H1 (cell line): ENCODE measurements around the gene DMRT1. TPM values are rescaled to one million over a fixed set of nuclear protein-coding genes. Genes with fewer than 3 reads are reported as not detected.

ENCODE experiments used
- CTCF ChIA-PET: fragments of 300-600 bp; sonication (Branson Sonifier 250); formaldehyde crosslinking; loops from one replicate; lab custom pipeline; 2021; ENCODE audit not compliant: partially characterized antibody; lab: Charles Lee
- POLR2A ChIA-PET: fragments of 300-600 bp; sonication (Branson Sonifier 250); formaldehyde crosslinking; loops from one replicate; lab custom pipeline; 2021; ENCODE audit warnings: inconsistent platforms; ENCODE audit not compliant: partially characterized antibody; lab: Charles Lee
- DNase-seq, 2 experiments: peaks; one replicate each; pipeline versions ENCODE4 v3.0.0 to v3.0.0-alpha.2; 2010 to 2022; ENCODE audit warnings: low spot score in 2 of 2, low read depth in 1 of 2, mixed read lengths in 1 of 2
- FAIRE-seq: peaks from 2 replicates; lab custom pipeline; 2011; peaks lifted over from hg19 to GRCh38; lab: Jason Lieb, UNC
- H2AFZ ChIP-seq: 2 replicates; pipeline ENCODE4 v1.8.1; 2012; ENCODE audit warnings: low read length, inconsistent platforms
- H2AK5ac ChIP-seq: 2 replicates; pipeline ENCODE4 v1.6.1; 2013; ENCODE audit warnings: low read depth, low read length
- H2BK120ac ChIP-seq: replicated peaks from 2 replicates; pipeline ENCODE3; 2013; ENCODE audit warnings: low read depth, low read length, inconsistent platforms
- H2BK12ac ChIP-seq: 2 replicates; pipeline ENCODE4 v1.6.1; 2013; ENCODE audit warnings: low read depth, low read length
- H2BK15ac ChIP-seq: 2 replicates; pipeline ENCODE4 v1.6.1; 2013; ENCODE audit warnings: low read length
- H2BK20ac ChIP-seq: 2 replicates; pipeline ENCODE4 v1.6.1; 2013; ENCODE audit warnings: low read length
- H2BK5ac ChIP-seq: 2 replicates; pipeline ENCODE4 v1.6.1; 2013; ENCODE audit warnings: low read depth, low read length
- H3K14ac ChIP-seq: 2 replicates; pipeline ENCODE4 v1.6.1; 2013; ENCODE audit warnings: inconsistent platforms; ENCODE audit not compliant: insufficient read length
- H3K18ac ChIP-seq: 2 replicates; pipeline ENCODE4 v1.6.1; 2013; ENCODE audit warnings: low read length; ENCODE audit errors: extremely low read depth
- H3K23ac ChIP-seq: 2 replicates; pipeline ENCODE4 v1.6.1; 2013; ENCODE audit warnings: inconsistent platforms; ENCODE audit not compliant: insufficient read length
- H3K23me2 ChIP-seq: 2 replicates; pipeline ENCODE4 v1.6.1; 2013; ENCODE audit warnings: low read depth, low read length
- H3K27ac ChIP-seq: 2 replicates; pipeline ENCODE4 v1.6.1; 2011; ENCODE audit warnings: low read depth, low read length, inconsistent platforms
- H3K27me3 ChIP-seq, 4 experiments: replicated peaks in 1 of 4; 1 replicate in 1 of 4; 2 replicates in 3 of 4; pipeline versions ENCODE4 v1.6.1 to v1.8.1; 2011 to 2013; ENCODE audit warnings: low read length in 3 of 4, mild to moderate bottlenecking in 3 of 4, inconsistent platforms in 2 of 4, mixed read lengths in 2 of 4, moderate library complexity in 1 of 4; ENCODE audit not compliant: control insufficient read depth in 3 of 4, insufficient read depth in 3 of 4; ENCODE audit errors: extremely low read depth in 1 of 4
- H3K36me3 ChIP-seq, 4 experiments: 2 replicates each; pipeline versions ENCODE4 v1.6.1 to v1.8.1; 2011 to 2013; ENCODE audit warnings: mild to moderate bottlenecking in 4 of 4, low read length in 3 of 4, moderate library complexity in 2 of 4, control low read depth in 1 of 4, inconsistent platforms in 1 of 4; ENCODE audit not compliant: insufficient read depth in 4 of 4, control insufficient read depth in 2 of 4
- H3K4ac ChIP-seq: replicated peaks from 2 replicates; pipeline ENCODE3; 2013; ENCODE audit warnings: low read length, low read depth, mixed read lengths, inconsistent platforms; ENCODE audit not compliant: insufficient read length
- H3K4me1 ChIP-seq, 4 experiments: replicated peaks in 1 of 4; 1 replicate in 1 of 4; 2 replicates in 3 of 4; pipeline versions ENCODE4 v1.6.1 to v1.8.1; 2011 to 2013; ENCODE audit warnings: low read length in 3 of 4, inconsistent platforms in 2 of 4, mixed read lengths in 1 of 4; ENCODE audit not compliant: insufficient read depth in 4 of 4, control insufficient read depth in 3 of 4
- H3K4me2 ChIP-seq, 2 experiments: 2 replicates each; pipeline versions ENCODE4 v1.6.1 to v1.8.1; 2011 to 2013; ENCODE audit warnings: low read depth in 2 of 2, low read length in 2 of 2, control low read depth in 1 of 2, inconsistent platforms in 1 of 2, mild to moderate bottlenecking in 1 of 2; ENCODE audit not compliant: insufficient read depth in 1 of 2
- H3K4me3 ChIP-seq, 4 experiments: fragments of 200-600, 300-600 bp in 1 of 4; sonication (generic), shearing (Covaris generic), sonication (Bioruptor Twin) in 1 of 4; 2 replicates each; pipeline versions ENCODE4 v1.5.1 to v1.8.1; 2011 to 2016; ENCODE audit warnings: low read length in 4 of 4, low read depth in 3 of 4, control low read depth in 2 of 4, inconsistent platforms in 2 of 4, mild to moderate bottlenecking in 2 of 4, mixed read lengths in 1 of 4, moderate library complexity in 1 of 4; ENCODE audit not compliant: insufficient read depth in 2 of 4; ENCODE audit errors: extremely low read depth in 1 of 4
- H3K56ac ChIP-seq: replicated peaks from 2 replicates; pipeline ENCODE3; 2013; ENCODE audit warnings: low read depth, mild to moderate bottlenecking, mixed read lengths, low read length, inconsistent platforms; ENCODE audit not compliant: insufficient read length
- H3K79me1 ChIP-seq: 2 replicates; pipeline ENCODE4 v1.6.1; 2013; ENCODE audit warnings: low read depth, low read length, control low read depth
- H3K79me2 ChIP-seq, 2 experiments: 2 replicates each; pipeline versions ENCODE4 v1.6.1 to v1.8.1; 2012 to 2013; ENCODE audit warnings: low read length in 2 of 2, mild to moderate bottlenecking in 2 of 2, inconsistent platforms in 1 of 2; ENCODE audit not compliant: insufficient read depth in 2 of 2, control insufficient read depth in 1 of 2
- H3K9ac ChIP-seq, 4 experiments: replicated peaks in 1 of 4; 1 replicate in 1 of 4; 2 replicates in 3 of 4; pipeline versions ENCODE4 v1.6.1 to v1.8.1; 2011 to 2013; ENCODE audit warnings: low read depth in 3 of 4, low read length in 3 of 4, control low read depth in 2 of 4, mild to moderate bottlenecking in 2 of 4, moderate library complexity in 2 of 4, inconsistent platforms in 1 of 4; ENCODE audit errors: extremely low read depth in 1 of 4
- H3K9me3 ChIP-seq, 2 experiments: 2 replicates each; pipeline versions ENCODE4 v1.6.1 to v1.8.1; 2012 to 2013; ENCODE audit warnings: mild to moderate bottlenecking in 2 of 2, moderate library complexity in 2 of 2, control low read depth in 1 of 2, inconsistent platforms in 1 of 2, low read depth in 1 of 2, low read length in 1 of 2, mixed read lengths in 1 of 2; ENCODE audit not compliant: insufficient read depth in 2 of 2
- H4K20me1 ChIP-seq, 2 experiments: replicated peaks in 1 of 2; 2 replicates each; pipeline versions ENCODE3 to v1.8.1; 2011 to 2013; ENCODE audit warnings: inconsistent platforms in 2 of 2, low read length in 2 of 2, mild to moderate bottlenecking in 1 of 2; ENCODE audit not compliant: insufficient read depth in 2 of 2, control insufficient read depth in 1 of 2
- H4K5ac ChIP-seq: 2 replicates; pipeline ENCODE4 v1.6.1; 2013; ENCODE audit warnings: low read length, low read depth, mixed read lengths, inconsistent platforms; ENCODE audit not compliant: insufficient read length
- H4K8ac ChIP-seq: 2 replicates; pipeline ENCODE4 v1.8.0; 2013; ENCODE audit warnings: mild to moderate bottlenecking, moderate library complexity, low read length, inconsistent platforms; ENCODE audit not compliant: insufficient read depth; ENCODE audit errors: extremely low read depth
- H4K91ac ChIP-seq: replicated peaks from 2 replicates; pipeline ENCODE3; 2013; ENCODE audit warnings: low read length, mixed read lengths, inconsistent platforms; ENCODE audit not compliant: insufficient read length
- HDAC2 ChIP-seq, 2 experiments: fragments of 300-600 bp in 1 of 2; sonication (generic) in 1 of 2; IDR thresholded peaks; 2 replicates each; pipeline ENCODE4 v1.6.1; 2011 to 2012; ENCODE audit warnings: low read depth in 2 of 2, low read length in 2 of 2, mild to moderate bottlenecking in 2 of 2, moderate library complexity in 2 of 2, borderline replicate concordance in 1 of 2, inconsistent platforms in 1 of 2
- KDM5A ChIP-seq: fragments of 200-600 bp; IDR thresholded peaks from 2 replicates; pipeline ENCODE4 v1.7.1; 2012; ENCODE audit warnings: mild to moderate bottlenecking, low read length, inconsistent platforms, mixed read lengths
- MAFK ChIP-seq: IDR thresholded peaks from 2 replicates; pipeline ENCODE4 v1.6.1; 2012; ENCODE audit warnings: low read depth, mild to moderate bottlenecking, improper control_type of control experiment, low read length
- RAD21 ChIP-seq, 2 experiments: IDR thresholded peaks in 1 of 2; conservative IDR thresholded peaks in 1 of 2; 2 replicates each; pipeline ENCODE4 v1.6.1; 2011; ENCODE audit warnings: low read depth in 2 of 2, low read length in 2 of 2, improper control_type of control experiment in 1 of 2, inconsistent platforms in 1 of 2, mild to moderate bottlenecking in 1 of 2, moderate library complexity in 1 of 2
- RFX5 ChIP-seq: IDR thresholded peaks from 2 replicates; pipeline ENCODE4 v1.6.1; 2011; ENCODE audit warnings: low read depth, low read length, improper control_type of control experiment, borderline replicate concordance
- RNF2 ChIP-seq: fragments of 200-900, 300-1000 bp; sonication (generic); IDR thresholded peaks from 2 replicates; pipeline ENCODE4 v1.7.1; 2016; ENCODE audit warnings: borderline replicate concordance, low read depth, mild to moderate bottlenecking, antibody characterized with exemption, low read length; ENCODE audit not compliant: poor library complexity, severe bottlenecking; ENCODE audit errors: missing control alignments
- SIX5 ChIP-seq: IDR thresholded peaks from 2 replicates; pipeline ENCODE4 v1.6.1; 2011; ENCODE audit warnings: mild to moderate bottlenecking, low read depth, low read length
- TCF12 ChIP-seq: IDR thresholded peaks from 2 replicates; pipeline ENCODE4 v1.6.1; 2011; ENCODE audit warnings: low read depth, mild to moderate bottlenecking, low read length
- WGBS, 2 experiments: shearing (Covaris generic) in 1 of 2; methylation state at CpG; one replicate each; pipeline versions ENCODE4 v1.1.6 to v1.1.7; 2013 to 2015; ENCODE audit warnings: low lambda C conversion rate in 2 of 2, mixed read lengths in 2 of 2, inconsistent platforms in 1 of 2, low coverage in 1 of 2, missing lambda C conversion rate in 1 of 2; ENCODE audit not compliant: insufficient replicate concordance in 2 of 2, insufficient coverage in 1 of 2, insufficient read length in 1 of 2; ENCODE audit errors: extremely low coverage in 1 of 2, missing lambda C conversion rate in 1 of 2; 5-methylcytosine and 5-hydroxymethylcytosine counted together
- polyA plus RNA-seq, 7 experiments: library from polyadenylated mRNA; depleted of rRNA in 3 of 7; stranded (reverse) in 5 of 7; unstranded in 2 of 7; fragments of >200 nt in 5 of 7; fragments of 200-250 nt in 2 of 7; gene quantifications; 1 replicate in 5 of 7; 2 replicates in 1 of 7; 4 replicates in 1 of 7; pipeline versions ENCODE4 v1.2.1 to v1.2.3, GENCODE V29; 2011 to 2013; ENCODE audit warnings: missing spikeins in 2 of 7, mixed read lengths in 2 of 7
- total RNA-seq: library from RNA; stranded (reverse); fragmentation: NEBNext Ultra II Directional; extraction: Animal tissue kit (Norgen Biotek cat#: 25700); gene quantifications from 2 replicates; pipeline ENCODE4 v1.2.1, GENCODE V29; 2021
- TF ChIP-seq, protein P1 (sequence below): IDR thresholded peaks from 2 replicates; pipeline ENCODE4 v1.6.1; 2012; ENCODE audit warnings: low read length, inconsistent platforms
- TF ChIP-seq, protein P2 (sequence below): IDR thresholded peaks from 2 replicates; pipeline ENCODE4 v1.6.1; 2011; ENCODE audit warnings: low read depth, mild to moderate bottlenecking, low read length; ENCODE audit not compliant: insufficient read depth

The DMRT1 gene
- total and polyA plus RNA-seq, 2 of the 8 experiments (the other 6 are each of a cell fraction or from before 2014, with no cell fraction given): 0.15 TPM; not detected in 1

DNA sequence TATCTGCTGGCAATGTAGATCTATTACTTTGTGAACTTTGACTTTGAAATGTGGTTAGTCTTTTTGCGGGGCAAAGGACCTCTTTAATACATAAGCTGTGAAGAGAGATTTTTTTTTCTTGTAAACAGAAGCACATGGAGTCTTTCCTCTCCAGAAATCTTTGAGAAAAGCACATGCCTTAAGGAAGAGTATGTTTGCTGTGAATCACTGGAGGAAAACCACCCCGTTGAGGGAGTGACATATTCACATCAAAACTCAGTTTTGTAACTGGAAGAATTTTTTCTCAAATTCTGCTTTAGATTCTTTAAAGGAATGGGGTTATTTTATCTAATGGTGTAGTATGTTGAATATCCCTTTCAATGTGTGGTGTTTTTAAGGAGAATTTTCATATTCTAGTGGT is 138.5 kb downstream of the DMRT1 start:
- CTCF ChIA-PET: interaction anchor here (0.6 to 7.5 kb wide), 8 partner anchors 9 to 1107 kb away, joined by 3 to 108 read pairs (median 3); no protein-coding TSS in a partner anchor
- TF ChIP-seq MAFK: no peak
- no peak for TF ChIP-seq SIX5
- TF ChIP-seq RAD21 (IDR thresholded peaks at IDR 0.05 in 1 of 2, conservative IDR thresholded peaks at IDR 0.05 in 1 of 2; ENCODE audit: low read depth in 2 of 2, low read length in 2 of 2): no peak
- no peak for TF ChIP-seq RNF2
- TF ChIP-seq KDM5A: no peak
- TF ChIP-seq, protein P1, sequence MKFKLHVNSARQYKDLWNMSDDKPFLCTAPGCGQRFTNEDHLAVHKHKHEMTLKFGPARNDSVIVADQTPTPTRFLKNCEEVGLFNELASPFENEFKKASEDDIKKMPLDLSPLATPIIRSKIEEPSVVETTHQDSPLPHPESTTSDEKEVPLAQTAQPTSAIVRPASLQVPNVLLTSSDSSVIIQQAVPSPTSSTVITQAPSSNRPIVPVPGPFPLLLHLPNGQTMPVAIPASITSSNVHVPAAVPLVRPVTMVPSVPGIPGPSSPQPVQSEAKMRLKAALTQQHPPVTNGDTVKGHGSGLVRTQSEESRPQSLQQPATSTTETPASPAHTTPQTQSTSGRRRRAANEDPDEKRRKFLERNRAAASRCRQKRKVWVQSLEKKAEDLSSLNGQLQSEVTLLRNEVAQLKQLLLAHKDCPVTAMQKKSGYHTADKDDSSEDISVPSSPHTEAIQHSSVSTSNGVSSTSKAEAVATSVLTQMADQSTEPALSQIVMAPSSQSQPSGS: no peak
- no peak for TF ChIP-seq HDAC2 (IDR thresholded peaks at IDR 0.05; ENCODE audit: borderline replicate concordance in 1 of 2, low read depth in 2 of 2, low read length in 2 of 2)
- no peak for TF ChIP-seq RFX5
- TF ChIP-seq, protein P2, sequence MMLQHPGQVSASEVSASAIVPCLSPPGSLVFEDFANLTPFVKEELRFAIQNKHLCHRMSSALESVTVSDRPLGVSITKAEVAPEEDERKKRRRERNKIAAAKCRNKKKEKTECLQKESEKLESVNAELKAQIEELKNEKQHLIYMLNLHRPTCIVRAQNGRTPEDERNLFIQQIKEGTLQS: no peak
- no peak for TF ChIP-seq TCF12

More for the DNA sequence above, 138.5 kb downstream of the DMRT1 start:
- H3K4me2 ChIP-seq: no peak overlapping the region
- no peak overlapping the region for H2BK120ac ChIP-seq
- H4K8ac ChIP-seq: no peak overlapping the region
- H3K14ac ChIP-seq: no peak overlapping the region
- FAIRE-seq (no peak), DNase-seq (no peak)
- no peak overlapping the region for H3K4me3 ChIP-seq
- H2BK20ac ChIP-seq: no peak overlapping the region
- no peak overlapping the region for H3K9ac ChIP-seq
- no peaks in the 10 kb centered on the region for H3K79me1 ChIP-seq
- H3K27me3 ChIP-seq: peaks cover 58 to 87% (median 80%) of the 10 kb centered on the region in 4 experiments
- H3K4me1 ChIP-seq: peaks cover 3 to 20% (median 12%) of the 10 kb centered on the region in 4 experiments; a peak in 6 of 7 replicates
- POLR2A ChIA-PET: interaction anchor here (1.2 to 2.0 kb wide), 2 partner anchors 8 to 17 kb away, joined by 3 to 6 read pairs; no protein-coding TSS in a partner anchor
- no peak overlapping the region for H3K23ac ChIP-seq
- H2AK5ac ChIP-seq: no peak overlapping the region
- H4K20me1 ChIP-seq: peaks cover 8 to 18% of the 10 kb centered on the region in 2 experiments
- H3K79me2 ChIP-seq: no peaks in the 10 kb centered on the region
- H4K91ac ChIP-seq: no peak overlapping the region
- no peak overlapping the region for H3K4ac ChIP-seq
- no peak overlapping the region for H2AFZ ChIP-seq
- H3K56ac ChIP-seq: no peak overlapping the region
- H3K27ac ChIP-seq: no peak overlapping the region
- 54% methylated on average over 2 of the region's 2 CpGs; no CpG with 5 or more reads in 1 of the 2 experiments for WGBS, 2 experiments
- no peak overlapping the region for H2BK12ac ChIP-seq
- no peak overlapping the region for H3K18ac ChIP-seq
- H3K23me2 ChIP-seq: peaks cover 10% of the 10 kb centered on the region; the same call in 1 of the 2 replicates
- H4K5ac ChIP-seq: no peak overlapping the region
- H2BK15ac ChIP-seq: no peak overlapping the region
- H2BK5ac ChIP-seq: no peak overlapping the region
- no peaks in the 10 kb centered on the region for H3K9me3 ChIP-seq
- H3K36me3 ChIP-seq: peaks cover 0 to 10% (median 0%) of the 10 kb centered on the region in 4 experiments; a peak in 1 of 8 replicates
